DND-41 (cell line): Measurements from ENCODE around the gene SLC25A13.

Source experiments
- ATAC-seq: fragments of 200-7000 bp; cut with Tn5 transposase; 3 replicates; pipeline ENCODE4 v1.9.1; 2021; ENCODE audit warnings: low read depth; ENCODE audit not compliant: insufficient read depth
- DNase-seq: peaks from one replicate; pipeline ENCODE4 v3.0.0-alpha.2; 2020
- H2AFZ ChIP-seq: 2 replicates; pipeline ENCODE4 v1.6.0; 2012; ENCODE audit warnings: low read depth, low read length
- H3K27ac ChIP-seq: 2 replicates; pipeline ENCODE4 v1.5.1; 2012; ENCODE audit warnings: low read length, inconsistent platforms
- H3K27me3 ChIP-seq: fragments of 200-600 bp; sonication (generic); 2 replicates; pipeline ENCODE4 v1.6.0; 2012; ENCODE audit warnings: low read length, mild to moderate bottlenecking, inconsistent platforms; ENCODE audit not compliant: insufficient read depth, poor library complexity
- H3K36me3 ChIP-seq: 2 replicates; pipeline ENCODE4 v1.5.1; 2012; ENCODE audit warnings: low read length, inconsistent platforms; ENCODE audit not compliant: insufficient read depth
- H3K4me1 ChIP-seq: 2 replicates; pipeline ENCODE4 v1.5.1; 2012; ENCODE audit warnings: mild to moderate bottlenecking, low read length; ENCODE audit not compliant: insufficient read depth
- H3K4me2 ChIP-seq: 2 replicates; pipeline ENCODE4 v1.6.0; 2012; ENCODE audit warnings: mild to moderate bottlenecking, moderate library complexity, low read length, inconsistent platforms; ENCODE audit not compliant: insufficient read depth
- H3K4me3 ChIP-seq, 2 experiments: fragments of 200-600 bp in 1 of 2; shearing (Covaris generic) in 1 of 2; 2 replicates each; pipeline ENCODE4 v1.5.1; 2012 to 2016; ENCODE audit warnings: inconsistent platforms in 2 of 2, low read length in 2 of 2, mild to moderate bottlenecking in 2 of 2, low read depth in 1 of 2, moderate library complexity in 1 of 2
- H3K79me2 ChIP-seq: 2 replicates; pipeline ENCODE4 v1.6.0; 2012; ENCODE audit warnings: low read length, inconsistent platforms; ENCODE audit not compliant: insufficient read depth
- H3K9ac ChIP-seq: 2 replicates; pipeline ENCODE4 v1.6.0; 2012; ENCODE audit warnings: low read depth, mild to moderate bottlenecking, inconsistent platforms, low read length, moderate library complexity
- H3K9me3 ChIP-seq: 2 replicates; pipeline ENCODE4 v1.5.1; 2012; ENCODE audit warnings: low read length, moderate library complexity, mild to moderate bottlenecking, inconsistent platforms; ENCODE audit not compliant: insufficient read depth, severe bottlenecking
- H4K20me1 ChIP-seq: 2 replicates; pipeline ENCODE4 v1.6.0; 2012; ENCODE audit warnings: low read length; ENCODE audit not compliant: insufficient read depth
- EZH2 ChIP-seq: IDR thresholded peaks from 3 replicates; pipeline ENCODE4 v1.6.1; 2012; ENCODE audit warnings: borderline replicate concordance, low read depth, mild to moderate bottlenecking, moderate library complexity, low read length, inconsistent platforms; ENCODE audit not compliant: severe bottlenecking
- TF ChIP-seq, protein P1 (sequence below): IDR thresholded peaks from 2 replicates; pipeline ENCODE4 v1.5.1; 2012; ENCODE audit warnings: borderline replicate concordance, low read length, moderate library complexity, mild to moderate bottlenecking; ENCODE audit not compliant: poor library complexity, severe bottlenecking; ENCODE audit errors: extremely low read depth

SLC25A13 gene

DNA sequence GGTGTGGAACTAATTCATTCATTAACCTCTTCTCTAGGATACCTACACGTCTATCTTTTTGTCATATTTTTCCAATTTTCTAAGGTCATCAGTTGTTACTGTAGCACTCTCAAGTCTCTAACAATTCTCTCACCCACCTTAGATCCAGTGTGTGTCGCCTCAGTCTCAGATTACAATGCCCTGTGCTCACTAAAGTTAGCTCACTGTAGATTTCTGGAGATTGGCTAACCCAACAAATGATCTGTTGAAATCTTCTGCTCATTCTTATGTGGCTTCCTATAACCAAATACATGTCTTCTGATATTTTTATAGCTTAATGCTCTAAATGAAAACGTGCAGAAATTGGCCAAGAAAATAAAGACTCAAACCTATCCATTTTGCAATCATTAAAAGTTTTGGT, 142.6 kb downstream of the SLC25A13 start:
- Histone ChIP-seq H3K4me1 (no peaks in the 10 kb centered on the region), H3K36me3 (no peaks in the 10 kb centered on the region), H3K4me2 (no peak overlapping the region), H3K9me3 (no peaks in the 10 kb centered on the region), H3K79me2 (no peaks in the 10 kb centered on the region), H3K4me3 (no peak overlapping the region), H3K27ac (no peak overlapping the region), H4K20me1 (no peaks in the 10 kb centered on the region), H3K9ac (no peak overlapping the region), H3K27me3 (no peaks in the 10 kb centered on the region), H2AFZ (no peak overlapping the region)
- DNase-seq (no peak), ATAC-seq (no peak)
- TF ChIP-seq, protein P1, sequence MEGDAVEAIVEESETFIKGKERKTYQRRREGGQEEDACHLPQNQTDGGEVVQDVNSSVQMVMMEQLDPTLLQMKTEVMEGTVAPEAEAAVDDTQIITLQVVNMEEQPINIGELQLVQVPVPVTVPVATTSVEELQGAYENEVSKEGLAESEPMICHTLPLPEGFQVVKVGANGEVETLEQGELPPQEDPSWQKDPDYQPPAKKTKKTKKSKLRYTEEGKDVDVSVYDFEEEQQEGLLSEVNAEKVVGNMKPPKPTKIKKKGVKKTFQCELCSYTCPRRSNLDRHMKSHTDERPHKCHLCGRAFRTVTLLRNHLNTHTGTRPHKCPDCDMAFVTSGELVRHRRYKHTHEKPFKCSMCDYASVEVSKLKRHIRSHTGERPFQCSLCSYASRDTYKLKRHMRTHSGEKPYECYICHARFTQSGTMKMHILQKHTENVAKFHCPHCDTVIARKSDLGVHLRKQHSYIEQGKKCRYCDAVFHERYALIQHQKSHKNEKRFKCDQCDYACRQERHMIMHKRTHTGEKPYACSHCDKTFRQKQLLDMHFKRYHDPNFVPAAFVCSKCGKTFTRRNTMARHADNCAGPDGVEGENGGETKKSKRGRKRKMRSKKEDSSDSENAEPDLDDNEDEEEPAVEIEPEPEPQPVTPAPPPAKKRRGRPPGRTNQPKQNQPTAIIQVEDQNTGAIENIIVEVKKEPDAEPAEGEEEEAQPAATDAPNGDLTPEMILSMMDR = no peak
- TF ChIP-seq EZH2 = no peak

- Histone ChIP-seq H4K20me1 (no peaks in the 10 kb centered on the region), H3K9me3 (no peaks in the 10 kb centered on the region), H3K79me2 (no peaks in the 10 kb centered on the region), H3K27ac (no peak overlapping the region), H2AFZ (no peak overlapping the region), H3K4me1 (no peaks in the 10 kb centered on the region), H3K4me3 (no peak overlapping the region), H3K9ac (no peak overlapping the region), H3K36me3 (no peaks in the 10 kb centered on the region), H3K4me2 (no peak overlapping the region), H3K27me3 (no peaks in the 10 kb centered on the region)
- DNase-seq (no peak), ATAC-seq (no peak)
- TF ChIP-seq EZH2 = no peak
- TF ChIP-seq, protein P1 = no peak
These were observed 143.3 kb downstream of the SLC25A13 start for GRCh38 chr7:96178581-96178980.

- no peak overlapping the region for H2AFZ ChIP-seq
- ATAC-seq (no peak), DNase-seq (no peak)
- H3K36me3 ChIP-seq = no peaks in the 10 kb centered on the region
- no peak overlapping the region for H3K4me2 ChIP-seq
- TF ChIP-seq, protein P1 = no peak
- TF ChIP-seq EZH2 = no peak
- H4K20me1 ChIP-seq = no peaks in the 10 kb centered on the region
- H3K9me3 ChIP-seq = no peaks in the 10 kb centered on the region
- H3K27ac ChIP-seq = no peak overlapping the region
- H3K4me1 ChIP-seq = no peaks in the 10 kb centered on the region
- H3K79me2 ChIP-seq = no peaks in the 10 kb centered on the region
- H3K27me3 ChIP-seq = no peaks in the 10 kb centered on the region
- no peak overlapping the region for H3K9ac ChIP-seq
- H3K4me3 ChIP-seq = no peak overlapping the region
These were observed 144.5 kb downstream of the SLC25A13 start for GRCh38 chr7:96177353-96177752.

GRCh38 chr7:96174812-96175211, 147.1 kb downstream of the SLC25A13 start:
- Histone ChIP-seq H3K4me3 (no peak overlapping the region), H3K4me2 (no peak overlapping the region), H3K27me3 (no peaks in the 10 kb centered on the region), H3K79me2 (no peaks in the 10 kb centered on the region), H3K4me1 (no peaks in the 10 kb centered on the region), H4K20me1 (no peaks in the 10 kb centered on the region), H3K9me3 (no peaks in the 10 kb centered on the region), H2AFZ (no peak overlapping the region), H3K36me3 (no peaks in the 10 kb centered on the region), H3K27ac (no peak overlapping the region), H3K9ac (no peak overlapping the region)
- no peak for DNase-seq
- TF ChIP-seq EZH2 = no peak
- TF ChIP-seq, protein P1 = no peak
- ATAC-seq = no peak
